ENCODE measurements around the gene GHR.

The GHR gene

DNA sequence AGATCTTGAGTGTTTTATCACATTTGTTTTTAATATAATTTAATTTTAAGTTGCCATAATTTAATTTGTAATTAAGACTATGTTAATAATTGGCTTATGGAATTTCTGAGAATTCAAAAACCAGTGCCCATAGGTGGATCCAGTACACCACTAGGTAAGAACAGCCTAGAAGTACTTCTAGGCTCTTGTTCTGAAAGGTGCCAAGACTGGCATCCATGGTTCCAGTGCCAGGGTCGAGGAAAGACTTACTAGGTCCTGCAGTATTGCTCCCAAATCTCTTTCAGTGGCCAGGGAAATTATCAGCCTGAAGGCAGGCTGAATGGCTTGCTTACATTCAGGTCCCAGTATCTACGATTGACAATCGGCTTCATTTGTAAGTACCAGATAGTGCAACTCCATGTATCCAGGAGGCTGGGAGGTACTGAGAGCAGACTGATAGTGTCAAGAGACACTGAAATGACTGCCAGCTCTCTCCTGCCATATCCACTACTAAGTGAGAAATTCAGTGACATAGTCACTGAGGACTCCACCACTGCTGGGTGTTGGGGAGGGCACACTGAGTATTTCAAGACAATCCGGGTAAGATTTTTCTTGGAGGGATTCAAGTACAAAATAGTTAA lies 174.2 kb downstream of the GHR start:
- DNase-seq (ENCODE audit: low read depth in 2 of 3, low spot score in 2 of 3): no peak

DNA sequence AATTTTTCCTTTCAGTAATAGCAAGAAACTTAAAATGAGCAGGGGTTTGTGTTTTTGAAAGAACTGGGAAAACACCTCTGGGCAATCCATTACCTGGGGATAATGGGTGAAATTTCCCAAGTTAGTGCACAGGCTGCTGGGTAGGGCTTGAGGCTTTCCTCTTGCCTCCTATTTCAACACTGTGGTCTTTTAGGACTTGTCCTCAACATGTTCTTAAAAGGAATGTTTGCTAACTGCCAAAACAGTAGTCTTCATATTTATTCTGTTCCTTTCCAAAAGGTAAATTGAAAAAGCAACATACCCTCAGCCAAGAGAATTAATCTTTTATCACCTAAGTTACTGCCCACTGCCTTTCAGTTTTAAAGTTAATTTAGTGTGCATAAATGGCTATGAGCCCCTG lies 175.1 kb downstream of the GHR start:
- no peak for DNase-seq (ENCODE audit: low read depth in 2 of 3, low spot score in 2 of 3)

DNA sequence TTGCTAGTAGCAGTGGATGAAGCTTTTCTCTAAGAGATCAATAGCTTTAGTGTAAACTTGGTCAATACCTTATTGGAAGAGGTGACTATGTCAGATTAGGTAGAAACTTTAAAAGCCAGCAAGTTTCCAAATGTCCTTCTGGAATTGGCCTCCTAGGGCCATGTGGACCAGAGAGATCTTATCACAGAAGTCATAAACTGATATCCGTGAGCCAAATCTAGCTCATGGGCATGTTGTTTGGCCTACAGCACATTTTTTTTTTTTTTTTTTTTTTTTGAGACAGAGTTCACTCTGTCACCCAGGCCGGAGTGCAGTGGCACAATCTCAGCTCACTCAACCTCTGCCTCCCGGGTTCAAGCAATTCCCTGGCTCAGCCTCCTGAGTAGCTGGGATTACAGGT lies 175.9 kb downstream of the GHR start:
- no peak for DNase-seq (ENCODE audit: low read depth in 2 of 3, low spot score in 2 of 3)

DNA sequence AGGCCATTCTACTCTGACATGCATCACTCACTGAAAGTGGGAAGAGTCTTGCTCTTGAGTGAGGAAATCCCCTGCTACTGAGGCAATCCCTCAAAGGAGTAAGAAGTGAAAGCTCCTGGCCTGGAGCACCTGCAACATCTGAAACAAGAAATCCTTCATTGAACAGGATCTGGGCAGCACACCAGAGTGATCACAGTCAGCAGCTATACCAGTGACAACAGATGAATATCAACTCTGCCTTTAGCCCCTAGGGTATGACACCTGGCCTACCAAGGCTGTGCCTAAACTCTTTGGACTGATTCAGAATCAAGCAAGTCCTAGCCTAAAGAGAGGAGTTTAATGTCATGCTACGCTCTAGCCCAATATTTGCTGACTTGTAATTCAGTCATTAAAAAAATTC lies 177.2 kb downstream of the GHR start:
- no peak for DNase-seq (ENCODE audit: low read depth in 2 of 3, low spot score in 2 of 3)

DNA sequence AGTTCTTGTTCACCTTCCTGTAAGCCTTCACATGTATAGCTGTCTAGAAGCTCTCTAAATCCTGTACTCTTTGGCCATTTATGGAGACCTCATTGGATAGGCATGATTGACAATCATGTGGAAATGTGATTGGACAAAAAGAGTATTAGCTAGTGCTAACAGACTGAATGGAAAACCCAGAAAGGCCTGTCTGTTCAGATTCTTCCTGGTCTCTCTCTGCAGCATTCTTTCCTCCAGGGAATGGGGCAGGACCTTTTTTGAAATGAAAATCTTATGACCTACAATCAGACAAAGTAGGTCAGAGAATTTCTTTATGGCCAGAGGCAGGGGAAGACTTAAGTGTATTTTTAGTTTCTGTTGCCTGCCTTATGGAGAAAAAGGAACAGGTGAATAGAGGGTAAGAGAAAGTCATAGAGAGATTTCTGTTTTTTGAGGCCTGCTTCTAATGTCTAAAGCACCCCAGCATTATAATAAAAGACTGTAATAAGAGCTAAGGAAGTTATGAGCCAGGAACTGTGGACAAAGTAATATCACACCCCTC lies 181.0 kb downstream of the GHR start:
- DNase-seq (ENCODE audit: low read depth in 2 of 3, low spot score in 2 of 3): no peak

DNA sequence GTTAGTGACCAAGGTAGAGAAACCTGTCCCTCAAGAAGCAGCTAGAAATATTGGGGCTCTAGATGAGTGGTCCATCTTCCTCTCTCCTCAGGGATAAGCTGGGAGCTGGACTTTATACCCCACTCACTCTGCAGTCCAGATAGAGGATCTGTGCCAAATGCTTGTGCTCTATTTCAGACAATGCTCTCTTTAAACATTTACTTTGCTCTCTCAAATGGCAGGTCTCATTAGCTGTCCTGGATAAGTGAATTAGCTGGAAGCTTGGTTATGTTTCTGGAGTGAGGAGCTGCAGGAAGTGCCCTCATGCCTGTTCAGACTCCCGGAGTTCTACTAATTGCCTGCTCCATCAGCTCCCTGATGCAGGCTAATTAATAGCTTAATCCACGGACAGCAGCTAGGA lies 182.3 kb downstream of the GHR start:
- no peak for DNase-seq (ENCODE audit: low read depth in 2 of 3, low spot score in 2 of 3)

DNA sequence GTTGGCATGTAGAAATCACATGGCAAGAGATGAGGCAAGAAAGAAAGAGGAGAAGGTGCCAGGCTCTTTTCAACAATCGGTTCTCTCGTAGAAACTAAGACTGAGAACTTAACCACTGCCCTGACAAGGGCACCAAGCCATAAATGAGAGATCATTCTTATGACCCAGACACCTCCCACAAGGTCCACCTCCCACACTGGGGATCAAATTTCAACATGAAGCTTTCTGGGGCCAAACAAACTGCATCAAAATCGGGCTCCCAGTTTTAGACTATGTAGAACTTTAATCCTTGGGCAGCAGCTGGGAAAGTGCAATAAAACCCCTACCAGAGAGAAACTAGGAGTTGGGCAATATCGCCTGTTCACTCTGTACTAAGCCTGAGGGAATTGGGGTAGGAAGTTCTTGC lies 183.2 kb downstream of the GHR start:
- no peak for DNase-seq (ENCODE audit: low read depth in 2 of 3, low spot score in 2 of 3)

DNA sequence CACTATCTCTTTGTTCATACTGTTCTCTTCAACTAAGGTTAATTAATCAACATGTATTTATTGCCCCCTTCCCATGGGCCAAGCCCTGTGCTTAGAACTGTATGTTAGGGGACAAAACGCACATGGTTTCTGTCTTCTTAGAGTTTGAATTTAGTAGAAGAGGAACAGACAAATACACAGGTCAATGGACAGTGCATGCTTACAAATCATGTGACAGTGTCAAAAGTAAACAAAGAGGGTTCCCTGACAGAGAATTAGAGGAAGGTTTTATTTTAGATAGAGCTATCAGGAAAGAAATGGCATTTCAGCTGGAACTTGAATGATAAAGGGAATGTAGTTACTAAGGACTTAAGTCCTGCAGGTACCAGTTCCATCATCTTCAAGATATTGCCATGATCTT lies 188.2 kb downstream of the GHR start:
- DNase-seq (ENCODE audit: low read depth in 2 of 3, low spot score in 2 of 3): no peak

DNA sequence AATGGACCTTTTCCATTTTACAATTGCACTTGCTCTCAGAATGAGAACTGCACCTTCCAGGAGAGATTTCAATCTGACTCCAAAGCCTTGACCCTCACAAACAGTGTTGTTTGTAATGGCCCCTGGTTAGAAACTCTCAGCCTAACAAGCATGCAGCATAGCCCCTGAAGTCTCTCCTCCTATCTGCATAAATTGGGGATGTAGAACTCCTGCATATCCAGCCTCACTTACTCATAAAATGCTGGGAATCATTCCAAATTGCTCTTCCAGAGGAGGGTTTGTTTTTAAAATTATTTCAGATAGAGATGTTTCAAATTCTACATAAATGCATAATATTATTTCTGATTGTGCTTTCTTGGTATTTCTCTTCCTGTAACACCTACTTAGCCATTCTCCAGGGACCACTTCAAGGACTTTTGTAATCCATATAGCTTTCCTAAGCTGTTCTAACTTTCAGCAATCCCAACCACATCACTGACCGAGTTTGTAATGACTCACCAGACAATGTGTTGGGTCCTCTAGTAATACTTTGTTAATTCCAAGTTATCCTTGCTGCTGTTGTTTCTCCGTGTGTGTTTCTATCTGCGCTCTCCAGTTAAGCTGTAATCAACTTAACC lies 189.6 kb downstream of the GHR start:
- DNase-seq (ENCODE audit: low read depth in 2 of 3, low spot score in 2 of 3): no peak

DNA sequence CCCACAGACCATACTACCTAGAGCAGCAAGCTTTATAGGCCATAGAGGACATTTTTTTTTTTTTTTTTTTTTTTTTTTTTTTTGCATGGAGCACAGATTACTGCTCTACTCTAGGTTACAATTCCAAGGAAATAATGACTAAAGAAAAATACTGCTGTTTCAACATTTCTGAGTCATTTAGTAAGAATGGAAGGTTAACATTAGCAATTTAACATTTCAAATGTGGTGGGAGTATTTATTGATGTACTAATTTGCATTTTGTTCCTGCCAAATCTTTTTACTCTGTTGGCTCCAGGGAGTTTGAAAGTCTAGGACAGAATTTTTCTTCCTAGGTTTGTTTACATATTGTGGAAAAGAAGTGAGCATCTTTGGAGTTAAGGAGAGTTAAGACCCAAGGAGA lies 191.3 kb downstream of the GHR start:
- no peak for DNase-seq (ENCODE audit: low read depth in 2 of 3, low spot score in 2 of 3)

DNA sequence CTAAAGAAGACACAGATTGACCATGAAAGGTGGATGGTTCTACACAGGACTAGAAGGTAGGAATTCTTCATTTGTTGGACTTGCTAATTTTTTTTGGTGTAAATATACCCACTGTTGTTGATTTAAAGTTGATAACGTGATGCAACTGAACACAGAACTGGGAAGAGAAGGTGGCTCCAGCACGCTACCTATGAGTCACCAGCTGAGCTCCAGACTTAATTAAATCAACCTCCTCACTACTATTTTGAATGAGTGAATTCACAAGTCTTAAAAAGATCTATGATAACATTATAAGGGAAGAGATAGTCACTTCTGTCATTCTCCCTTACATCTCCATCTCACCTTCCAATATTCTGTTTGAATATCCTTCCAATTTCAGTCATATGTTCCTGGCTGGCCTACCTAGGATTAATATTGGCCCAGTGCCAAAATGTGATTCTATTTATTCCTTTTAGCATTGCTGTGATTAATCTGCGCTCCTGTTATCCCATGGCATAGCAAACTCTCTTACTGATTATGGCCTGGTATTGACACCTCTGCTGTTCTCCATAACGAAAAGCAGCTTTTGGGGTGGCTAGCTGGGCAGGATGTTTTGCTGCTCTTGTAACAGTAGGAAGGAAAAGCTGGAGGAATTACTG lies 197.5 kb downstream of the GHR start:
- DNase-seq (ENCODE audit: low read depth in 2 of 3, low spot score in 2 of 3): no peak

DNA sequence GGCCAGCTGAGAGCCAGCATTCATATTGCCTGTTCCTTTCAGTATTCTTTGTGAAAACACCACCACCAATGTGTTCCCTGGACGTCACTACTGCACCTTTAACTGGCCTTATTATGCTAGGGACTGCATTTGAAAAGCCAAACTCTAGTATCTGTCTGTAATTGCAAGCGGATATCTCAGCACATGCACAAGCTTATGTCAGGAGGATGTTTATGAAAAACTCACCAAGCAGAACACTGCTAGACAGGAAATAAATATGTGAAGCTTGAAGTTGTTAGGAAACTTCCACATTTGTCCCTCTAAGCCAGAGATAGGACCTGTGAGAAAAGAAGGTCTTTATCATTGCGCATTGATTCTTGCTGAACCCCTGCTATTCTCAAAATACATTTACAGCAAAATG lies 198.0 kb downstream of the GHR start:
- no peak for DNase-seq (ENCODE audit: low read depth in 2 of 3, low spot score in 2 of 3)

DNA sequence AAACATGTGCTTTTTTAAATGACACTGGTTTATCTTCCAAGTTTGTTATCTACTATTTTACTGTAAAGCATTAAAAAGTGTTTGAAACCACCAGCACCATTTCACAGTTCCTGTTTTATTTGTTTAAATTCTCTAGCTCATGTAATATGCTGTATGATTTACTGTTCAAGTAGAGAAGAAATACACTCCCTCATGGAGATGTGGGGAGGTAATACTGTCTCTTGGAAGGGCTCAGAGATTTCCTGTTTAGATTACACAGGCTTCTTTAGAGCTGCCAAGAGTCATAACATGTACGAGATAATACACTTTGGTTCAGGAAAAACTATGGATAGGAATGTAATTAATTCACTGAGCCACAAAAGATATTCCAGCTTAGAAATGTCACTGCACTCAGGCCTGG lies 198.4 kb downstream of the GHR start:
- no peak for DNase-seq (ENCODE audit: low read depth in 2 of 3, low spot score in 2 of 3)

DNA sequence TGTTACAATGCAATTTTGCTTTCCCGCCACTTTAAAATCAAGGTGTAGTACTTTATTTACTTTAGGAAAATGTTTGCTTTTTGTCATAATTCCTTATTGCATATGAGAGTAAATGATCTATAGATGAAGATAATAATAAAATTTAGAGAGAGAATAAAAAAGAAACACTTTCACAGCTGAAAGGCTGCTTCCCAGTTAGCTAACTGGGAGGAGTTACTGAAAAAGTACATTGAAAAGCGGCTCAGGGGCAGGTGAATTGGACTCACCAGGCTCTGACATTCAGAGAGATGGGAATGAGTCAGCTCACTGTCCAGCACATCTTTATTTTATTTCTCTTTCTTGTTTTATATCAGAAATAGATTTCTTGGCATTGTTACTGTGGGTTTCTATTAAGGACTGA lies 201.7 kb downstream of the GHR start:
- DNase-seq (ENCODE audit: low read depth in 2 of 3, low spot score in 2 of 3): no peak

DNA sequence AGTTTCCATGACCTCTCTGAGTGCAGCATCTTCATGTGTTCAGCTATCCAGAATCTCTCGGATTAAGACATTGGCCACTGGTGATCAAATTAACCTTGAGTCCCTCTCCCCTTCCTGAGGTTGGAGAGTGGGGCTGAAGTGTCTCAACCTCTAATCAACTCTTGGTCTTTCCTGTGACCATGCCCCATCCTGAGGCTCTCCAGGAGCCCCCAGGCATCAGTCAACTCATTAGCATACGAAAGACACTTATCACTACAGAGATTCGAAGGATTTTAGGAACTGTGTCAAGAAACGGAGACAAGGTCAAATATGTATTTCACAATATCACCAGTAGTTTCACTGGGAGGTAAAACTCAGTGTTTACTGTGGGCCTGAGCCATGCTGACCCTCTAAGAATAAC lies 203.2 kb downstream of the GHR start:
- DNase-seq (ENCODE audit: low read depth in 2 of 3, low spot score in 2 of 3): no peak

DNA sequence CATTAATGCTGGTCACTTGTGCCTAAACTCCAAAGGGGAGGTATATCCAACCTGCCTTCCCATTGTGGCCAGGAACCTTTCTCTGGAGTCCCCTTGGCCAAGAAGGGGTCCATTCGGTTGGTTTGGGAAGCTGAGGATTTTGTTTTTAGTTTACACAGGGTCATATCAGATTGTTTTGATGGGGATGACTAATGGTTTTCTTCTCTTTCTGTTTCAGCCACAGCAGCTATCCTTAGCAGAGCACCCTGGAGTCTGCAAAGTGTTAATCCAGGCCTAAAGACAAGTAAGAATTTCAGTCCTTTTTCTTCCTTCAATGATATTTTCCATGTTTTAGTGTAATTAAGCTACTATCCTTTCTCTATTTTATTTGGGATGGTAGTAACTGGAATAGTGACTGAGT lies 205.6 kb downstream of the GHR start:
- DNase-seq (ENCODE audit: low read depth in 2 of 3, low spot score in 2 of 3): no peak

DNA sequence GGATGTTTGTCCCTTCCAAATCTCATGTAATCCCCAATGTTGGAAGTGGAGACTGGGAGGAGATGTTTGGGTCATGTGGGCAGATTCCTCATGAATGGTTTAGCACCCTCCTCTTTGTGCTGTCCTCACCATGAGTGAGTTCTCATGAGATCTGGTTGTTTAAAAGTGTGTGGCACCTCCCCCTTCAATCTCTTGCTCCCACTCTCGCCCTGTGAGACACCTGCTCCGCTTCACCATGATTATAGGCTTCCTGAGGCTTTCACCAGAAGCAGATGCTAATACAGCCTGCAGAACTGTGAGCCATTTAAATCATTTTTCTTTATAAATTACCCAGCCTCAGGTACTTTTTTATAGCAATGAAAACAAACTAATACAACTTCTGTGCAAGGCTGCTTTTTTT lies 206.0 kb downstream of the GHR start:
- no peak for DNase-seq (ENCODE audit: low read depth in 2 of 3, low spot score in 2 of 3)

DNA sequence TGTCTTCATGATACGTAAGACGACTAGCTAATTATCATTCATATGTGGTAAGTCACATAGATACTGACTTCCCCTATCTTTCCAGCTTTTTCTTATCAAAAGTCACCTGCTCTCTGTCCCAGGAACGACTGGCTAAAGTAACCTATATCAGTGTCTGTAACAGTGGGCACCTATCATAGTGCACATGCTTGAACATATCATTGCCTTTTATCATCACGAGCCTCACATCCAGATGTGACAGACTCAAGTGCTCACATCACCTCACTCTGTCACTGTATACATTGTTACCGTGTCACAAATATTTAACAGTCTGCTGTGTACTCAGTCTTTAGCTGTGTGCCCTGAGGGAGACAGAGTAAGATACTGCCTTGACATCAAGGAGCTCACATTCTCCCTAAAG lies 208.0 kb downstream of the GHR start:
- no peak for DNase-seq (ENCODE audit: low read depth in 2 of 3, low spot score in 2 of 3)

DNA sequence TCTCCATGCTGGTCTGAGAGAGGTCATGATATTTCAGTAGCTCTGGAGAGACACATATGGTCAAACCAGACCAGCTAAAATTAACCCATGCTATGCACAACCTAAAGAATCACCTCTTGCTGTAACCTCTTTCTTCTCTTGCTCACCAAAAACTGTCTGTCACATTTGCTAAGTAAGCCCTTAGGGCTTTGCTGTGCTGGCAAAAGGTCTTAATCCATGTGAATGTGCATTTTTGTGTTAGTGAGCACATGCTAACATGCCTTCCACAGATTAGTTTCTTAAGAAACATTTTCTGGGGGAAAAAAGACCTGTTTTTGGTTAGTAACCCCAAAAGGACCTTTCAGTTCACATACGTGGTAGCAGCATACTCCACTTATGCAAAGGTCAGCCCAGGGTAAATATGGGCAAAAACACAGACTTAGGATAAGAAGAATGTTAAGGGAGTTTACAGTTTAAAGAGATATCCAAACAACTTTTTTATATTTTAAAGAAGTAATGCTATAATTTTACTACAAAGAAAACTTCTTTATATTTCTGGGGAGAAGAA lies 209.2 kb downstream of the GHR start:
- DNase-seq (ENCODE audit: low read depth in 2 of 3, low spot score in 2 of 3): no peak

DNA sequence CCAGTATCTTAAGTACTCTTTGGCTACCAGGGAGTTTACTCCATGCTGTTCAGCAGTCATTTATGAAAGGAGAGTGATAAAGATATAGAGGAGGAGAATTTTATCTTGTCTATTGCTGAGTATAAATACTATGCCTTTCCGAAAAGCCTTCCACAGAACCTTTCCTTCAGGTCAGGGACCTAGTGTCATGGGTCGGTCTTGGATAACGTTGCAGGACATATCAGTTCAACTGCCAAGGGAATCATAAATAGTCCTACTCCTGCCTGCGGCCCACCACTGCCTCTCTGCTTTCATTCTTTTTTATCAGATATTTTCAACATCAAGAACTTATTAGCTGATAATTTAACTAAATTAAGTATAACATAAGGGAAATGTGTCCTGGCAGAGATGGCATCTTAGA lies 211.3 kb downstream of the GHR start:
- DNase-seq (ENCODE audit: low read depth in 2 of 3, low spot score in 2 of 3): no peak

DNA sequence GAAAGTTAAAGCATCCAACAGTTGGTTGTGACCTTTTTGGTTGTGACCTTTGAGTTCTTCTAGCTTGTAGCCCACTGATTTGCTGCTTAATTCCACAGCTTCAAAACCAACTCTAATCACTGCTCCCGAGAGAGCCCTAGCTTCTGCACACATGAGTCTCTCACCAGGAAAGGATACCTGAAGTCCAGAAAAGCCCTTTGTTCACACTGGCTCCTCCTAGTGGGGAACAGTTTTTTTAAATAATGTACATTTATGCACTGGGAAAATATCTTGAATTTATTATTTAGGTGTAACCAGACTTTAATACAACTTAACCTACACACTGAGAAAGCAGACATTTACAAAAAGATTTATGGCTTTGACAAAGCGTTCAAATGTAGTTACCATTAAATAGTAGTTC lies 213.2 kb downstream of the GHR start:
- no peak for DNase-seq (ENCODE audit: low read depth in 2 of 3, low spot score in 2 of 3)

DNA sequence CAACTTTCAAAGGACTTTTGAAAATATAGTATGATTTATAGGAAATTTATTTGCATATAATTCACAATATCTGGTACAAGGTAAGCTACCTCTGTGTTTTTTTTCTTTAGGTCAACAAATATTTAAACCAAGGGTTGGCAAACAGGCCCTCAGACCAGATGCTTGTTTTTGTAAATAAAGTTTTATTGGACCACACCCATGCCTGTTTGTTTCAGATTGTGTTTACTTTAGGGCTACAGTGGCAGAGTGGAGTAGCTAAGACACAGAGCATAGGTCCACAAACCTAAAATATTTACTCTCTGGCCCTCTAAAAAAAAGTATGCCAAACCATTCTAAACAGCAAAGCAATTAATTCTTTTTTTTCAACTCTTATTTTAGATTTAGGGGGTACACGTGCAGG lies 213.7 kb downstream of the GHR start:
- no peak for DNase-seq (ENCODE audit: low read depth in 2 of 3, low spot score in 2 of 3)

DNA sequence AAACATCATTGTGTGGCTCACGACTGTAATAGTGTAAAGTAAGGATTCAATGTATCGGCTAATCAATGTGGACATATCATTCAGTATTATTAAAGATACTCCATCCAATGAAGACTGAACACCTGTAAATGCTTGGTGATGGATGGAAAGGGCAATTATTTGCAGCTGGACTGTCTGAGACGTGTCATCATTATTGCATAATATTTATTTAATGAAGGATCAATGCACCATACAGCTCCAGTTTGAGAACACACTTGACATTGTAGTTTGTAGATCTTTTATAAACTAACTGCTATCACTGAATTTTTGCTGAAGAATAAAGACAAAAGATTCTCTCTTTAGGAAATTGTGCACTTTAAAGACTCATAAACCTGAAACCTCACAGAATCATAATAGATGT lies 215.7 kb downstream of the GHR start:
- DNase-seq (ENCODE audit: low read depth in 2 of 3, low spot score in 2 of 3): no peak

All from activated CD8-positive, alpha-beta memory T cell treated with anti-CD3 and anti-CD28 coated beads for 48 hours (primary cell).